H1 (cell line): ENCODE data around the gene SEC22B. TPM values are rescaled to one million over a fixed set of nuclear protein-coding genes. Genes with fewer than 3 reads are reported as not detected.
"Not testable (repeated sequence)": the region's sequence is repeated elsewhere in the genome, so short reads cannot be mapped to it uniquely, and the experiment has no call there.

ENCODE experiments used
- CTCF ChIA-PET: fragments of 300-600 bp; sonication (Branson Sonifier 250); formaldehyde crosslinking; loops from one replicate; lab custom pipeline; 2021; ENCODE audit not compliant: partially characterized antibody; lab: Charles Lee
- POLR2A ChIA-PET: fragments of 300-600 bp; sonication (Branson Sonifier 250); formaldehyde crosslinking; loops from one replicate; lab custom pipeline; 2021; ENCODE audit warnings: inconsistent platforms; ENCODE audit not compliant: partially characterized antibody; lab: Charles Lee
- DNase-seq, 2 experiments: peaks; one replicate each; pipeline versions ENCODE4 v3.0.0 to v3.0.0-alpha.2; 2010 to 2022; ENCODE audit warnings: low spot score in 2 of 2, low read depth in 1 of 2, mixed read lengths in 1 of 2
- FAIRE-seq: peaks from 2 replicates; lab custom pipeline; 2011; peaks lifted over from hg19 to GRCh38; lab: Jason Lieb, UNC
- H2AFZ ChIP-seq: 2 replicates; pipeline ENCODE4 v1.8.1; 2012; ENCODE audit warnings: low read length, inconsistent platforms
- H2AK5ac ChIP-seq: 2 replicates; pipeline ENCODE4 v1.6.1; 2013; ENCODE audit warnings: low read depth, low read length
- H2BK120ac ChIP-seq: replicated peaks from 2 replicates; pipeline ENCODE3; 2013; ENCODE audit warnings: low read depth, low read length, inconsistent platforms
- H2BK12ac ChIP-seq: 2 replicates; pipeline ENCODE4 v1.6.1; 2013; ENCODE audit warnings: low read depth, low read length
- H2BK15ac ChIP-seq: 2 replicates; pipeline ENCODE4 v1.6.1; 2013; ENCODE audit warnings: low read length
- H2BK20ac ChIP-seq: 2 replicates; pipeline ENCODE4 v1.6.1; 2013; ENCODE audit warnings: low read length
- H2BK5ac ChIP-seq: 2 replicates; pipeline ENCODE4 v1.6.1; 2013; ENCODE audit warnings: low read depth, low read length
- H3K14ac ChIP-seq: 2 replicates; pipeline ENCODE4 v1.6.1; 2013; ENCODE audit warnings: inconsistent platforms; ENCODE audit not compliant: insufficient read length
- H3K18ac ChIP-seq: 2 replicates; pipeline ENCODE4 v1.6.1; 2013; ENCODE audit warnings: low read length; ENCODE audit errors: extremely low read depth
- H3K23ac ChIP-seq: 2 replicates; pipeline ENCODE4 v1.6.1; 2013; ENCODE audit warnings: inconsistent platforms; ENCODE audit not compliant: insufficient read length
- H3K23me2 ChIP-seq: 2 replicates; pipeline ENCODE4 v1.6.1; 2013; ENCODE audit warnings: low read depth, low read length
- H3K27ac ChIP-seq: 2 replicates; pipeline ENCODE4 v1.6.1; 2011; ENCODE audit warnings: low read depth, low read length, inconsistent platforms
- H3K27me3 ChIP-seq, 4 experiments: replicated peaks in 1 of 4; 1 replicate in 1 of 4; 2 replicates in 3 of 4; pipeline versions ENCODE4 v1.6.1 to v1.8.1; 2011 to 2013; ENCODE audit warnings: low read length in 3 of 4, mild to moderate bottlenecking in 3 of 4, inconsistent platforms in 2 of 4, mixed read lengths in 2 of 4, moderate library complexity in 1 of 4; ENCODE audit not compliant: control insufficient read depth in 3 of 4, insufficient read depth in 3 of 4; ENCODE audit errors: extremely low read depth in 1 of 4
- H3K36me3 ChIP-seq, 4 experiments: 2 replicates each; pipeline versions ENCODE4 v1.6.1 to v1.8.1; 2011 to 2013; ENCODE audit warnings: mild to moderate bottlenecking in 4 of 4, low read length in 3 of 4, moderate library complexity in 2 of 4, control low read depth in 1 of 4, inconsistent platforms in 1 of 4; ENCODE audit not compliant: insufficient read depth in 4 of 4, control insufficient read depth in 2 of 4
- H3K4ac ChIP-seq: replicated peaks from 2 replicates; pipeline ENCODE3; 2013; ENCODE audit warnings: low read length, low read depth, mixed read lengths, inconsistent platforms; ENCODE audit not compliant: insufficient read length
- H3K4me1 ChIP-seq, 4 experiments: replicated peaks in 1 of 4; 1 replicate in 1 of 4; 2 replicates in 3 of 4; pipeline versions ENCODE4 v1.6.1 to v1.8.1; 2011 to 2013; ENCODE audit warnings: low read length in 3 of 4, inconsistent platforms in 2 of 4, mixed read lengths in 1 of 4; ENCODE audit not compliant: insufficient read depth in 4 of 4, control insufficient read depth in 3 of 4
- H3K4me2 ChIP-seq, 2 experiments: 2 replicates each; pipeline versions ENCODE4 v1.6.1 to v1.8.1; 2011 to 2013; ENCODE audit warnings: low read depth in 2 of 2, low read length in 2 of 2, control low read depth in 1 of 2, inconsistent platforms in 1 of 2, mild to moderate bottlenecking in 1 of 2; ENCODE audit not compliant: insufficient read depth in 1 of 2
- H3K4me3 ChIP-seq, 4 experiments: fragments of 200-600, 300-600 bp in 1 of 4; sonication (generic), shearing (Covaris generic), sonication (Bioruptor Twin) in 1 of 4; 2 replicates each; pipeline versions ENCODE4 v1.5.1 to v1.8.1; 2011 to 2016; ENCODE audit warnings: low read length in 4 of 4, low read depth in 3 of 4, control low read depth in 2 of 4, inconsistent platforms in 2 of 4, mild to moderate bottlenecking in 2 of 4, mixed read lengths in 1 of 4, moderate library complexity in 1 of 4; ENCODE audit not compliant: insufficient read depth in 2 of 4; ENCODE audit errors: extremely low read depth in 1 of 4
- H3K56ac ChIP-seq: replicated peaks from 2 replicates; pipeline ENCODE3; 2013; ENCODE audit warnings: low read depth, mild to moderate bottlenecking, mixed read lengths, low read length, inconsistent platforms; ENCODE audit not compliant: insufficient read length
- H3K79me1 ChIP-seq: 2 replicates; pipeline ENCODE4 v1.6.1; 2013; ENCODE audit warnings: low read depth, low read length, control low read depth
- H3K79me2 ChIP-seq, 2 experiments: 2 replicates each; pipeline versions ENCODE4 v1.6.1 to v1.8.1; 2012 to 2013; ENCODE audit warnings: low read length in 2 of 2, mild to moderate bottlenecking in 2 of 2, inconsistent platforms in 1 of 2; ENCODE audit not compliant: insufficient read depth in 2 of 2, control insufficient read depth in 1 of 2
- H3K9ac ChIP-seq, 4 experiments: replicated peaks in 1 of 4; 1 replicate in 1 of 4; 2 replicates in 3 of 4; pipeline versions ENCODE4 v1.6.1 to v1.8.1; 2011 to 2013; ENCODE audit warnings: low read depth in 3 of 4, low read length in 3 of 4, control low read depth in 2 of 4, mild to moderate bottlenecking in 2 of 4, moderate library complexity in 2 of 4, inconsistent platforms in 1 of 4; ENCODE audit errors: extremely low read depth in 1 of 4
- H3K9me3 ChIP-seq, 2 experiments: 2 replicates each; pipeline versions ENCODE4 v1.6.1 to v1.8.1; 2012 to 2013; ENCODE audit warnings: mild to moderate bottlenecking in 2 of 2, moderate library complexity in 2 of 2, control low read depth in 1 of 2, inconsistent platforms in 1 of 2, low read depth in 1 of 2, low read length in 1 of 2, mixed read lengths in 1 of 2; ENCODE audit not compliant: insufficient read depth in 2 of 2
- H4K20me1 ChIP-seq, 2 experiments: replicated peaks in 1 of 2; 2 replicates each; pipeline versions ENCODE3 to v1.8.1; 2011 to 2013; ENCODE audit warnings: inconsistent platforms in 2 of 2, low read length in 2 of 2, mild to moderate bottlenecking in 1 of 2; ENCODE audit not compliant: insufficient read depth in 2 of 2, control insufficient read depth in 1 of 2
- H4K5ac ChIP-seq: 2 replicates; pipeline ENCODE4 v1.6.1; 2013; ENCODE audit warnings: low read length, low read depth, mixed read lengths, inconsistent platforms; ENCODE audit not compliant: insufficient read length
- H4K8ac ChIP-seq: 2 replicates; pipeline ENCODE4 v1.8.0; 2013; ENCODE audit warnings: mild to moderate bottlenecking, moderate library complexity, low read length, inconsistent platforms; ENCODE audit not compliant: insufficient read depth; ENCODE audit errors: extremely low read depth
- H4K91ac ChIP-seq: replicated peaks from 2 replicates; pipeline ENCODE3; 2013; ENCODE audit warnings: low read length, mixed read lengths, inconsistent platforms; ENCODE audit not compliant: insufficient read length
- WGBS, 2 experiments: shearing (Covaris generic) in 1 of 2; methylation state at CpG; one replicate each; pipeline versions ENCODE4 v1.1.6 to v1.1.7; 2013 to 2015; ENCODE audit warnings: low lambda C conversion rate in 2 of 2, mixed read lengths in 2 of 2, inconsistent platforms in 1 of 2, low coverage in 1 of 2, missing lambda C conversion rate in 1 of 2; ENCODE audit not compliant: insufficient replicate concordance in 2 of 2, insufficient coverage in 1 of 2, insufficient read length in 1 of 2; ENCODE audit errors: extremely low coverage in 1 of 2, missing lambda C conversion rate in 1 of 2; 5-methylcytosine and 5-hydroxymethylcytosine counted together
- polyA plus RNA-seq, 7 experiments: library from polyadenylated mRNA; depleted of rRNA in 3 of 7; stranded (reverse) in 5 of 7; unstranded in 2 of 7; fragments of >200 nt in 5 of 7; fragments of 200-250 nt in 2 of 7; gene quantifications; 1 replicate in 5 of 7; 2 replicates in 1 of 7; 4 replicates in 1 of 7; pipeline versions ENCODE4 v1.2.1 to v1.2.3, GENCODE V29; 2011 to 2013; ENCODE audit warnings: missing spikeins in 2 of 7, mixed read lengths in 2 of 7
- total RNA-seq: library from RNA; stranded (reverse); fragmentation: NEBNext Ultra II Directional; extraction: Animal tissue kit (Norgen Biotek cat#: 25700); gene quantifications from 2 replicates; pipeline ENCODE4 v1.2.1, GENCODE V29; 2021

Gene SEC22B
- total and polyA plus RNA-seq, 2 of the 8 experiments (the other 6 are each of a cell fraction or from before 2014, with no cell fraction given): 5.6 to 11.6 TPM

GRCh38 chr1:120127921-120128320, 48.4 kb downstream of the SEC22B start:
- H2BK20ac ChIP-seq, H3K18ac ChIP-seq, H2AFZ ChIP-seq, H3K23me2 ChIP-seq, H4K8ac ChIP-seq, H3K56ac ChIP-seq, H3K27ac ChIP-seq, H3K79me1 ChIP-seq, POLR2A ChIA-PET, H3K4me1 ChIP-seq, H3K4me2 ChIP-seq, H4K20me1 ChIP-seq, H2BK120ac ChIP-seq, H3K23ac ChIP-seq, H2AK5ac ChIP-seq, FAIRE-seq, H3K14ac ChIP-seq, H3K4ac ChIP-seq, H3K79me2 ChIP-seq, H2BK12ac ChIP-seq, H3K9ac ChIP-seq, H4K91ac ChIP-seq, H3K36me3 ChIP-seq, DNase-seq, H3K4me3 ChIP-seq, H2BK15ac ChIP-seq, H3K9me3 ChIP-seq, H3K27me3 ChIP-seq, CTCF ChIA-PET, H4K5ac ChIP-seq, H2BK5ac ChIP-seq: not testable (repeated sequence)
- WGBS, 2 experiments: no CpG with 5 or more reads among the region's 1 CpG

GRCh38 chr1:120126216-120126615, 50.1 kb downstream of the SEC22B start:
- H2BK15ac ChIP-seq, H2AFZ ChIP-seq, H4K5ac ChIP-seq, H3K14ac ChIP-seq, H3K9ac ChIP-seq, CTCF ChIA-PET, H3K23me2 ChIP-seq, H2BK120ac ChIP-seq, H4K20me1 ChIP-seq, FAIRE-seq, H4K91ac ChIP-seq, H3K9me3 ChIP-seq, H4K8ac ChIP-seq, H3K79me1 ChIP-seq, H2BK12ac ChIP-seq, H3K4ac ChIP-seq, H3K23ac ChIP-seq, H3K27me3 ChIP-seq, H3K4me1 ChIP-seq, H3K18ac ChIP-seq, H3K4me2 ChIP-seq, DNase-seq, H3K79me2 ChIP-seq, H3K56ac ChIP-seq, H2BK5ac ChIP-seq, H3K36me3 ChIP-seq, H3K27ac ChIP-seq, H3K4me3 ChIP-seq, POLR2A ChIA-PET, H2AK5ac ChIP-seq, H2BK20ac ChIP-seq: not testable (repeated sequence)
- no CpG with 5 or more reads among the region's 6 CpGs for WGBS, 2 experiments
